ENCODE measurements around the gene SYT6.

The SYT6 gene

GRCh38 chr1:114145504-114146151 lies 8.0 kb downstream of the SYT6 start:
- peaks cover 0 to 3% of the 10 kb centered on the region in 2 donors for H3K4me1 Mint-ChIP-seq (ENCODE audit: low read depth in 2 of 2)
- H3K27me3 Mint-ChIP-seq = peaks cover 19 to 52% of the 10 kb centered on the region in 2 donors
- DNase-seq (no peak), ATAC-seq (replicated peaks) (no peak)
- no peak overlapping the region for H3K27ac Mint-ChIP-seq
- no peaks in the 10 kb centered on the region for H3K36me3 Mint-ChIP-seq (ENCODE audit: insufficient read depth)
- no peaks in the 10 kb centered on the region for H3K9me3 Mint-ChIP-seq
- no peak overlapping the region for H3K4me3 Mint-ChIP-seq

- ATAC-seq (replicated peaks) (no peak), DNase-seq (no peak)
- no peaks in the 10 kb centered on the region for H3K36me3 Mint-ChIP-seq (ENCODE audit: insufficient read depth)
- H3K4me3 Mint-ChIP-seq = no peak overlapping the region
- peaks cover 16 to 51% of the 10 kb centered on the region in 2 donors for H3K27me3 Mint-ChIP-seq
- H3K9me3 Mint-ChIP-seq = no peaks in the 10 kb centered on the region
- no peak overlapping the region for H3K27ac Mint-ChIP-seq
- H3K4me1 Mint-ChIP-seq (ENCODE audit: low read depth in 2 of 2) = peaks cover 0 to 3% of the 10 kb centered on the region in 2 donors
Observed at GRCh38 chr1:114144016-114144415, 9.7 kb downstream of the SYT6 start.

- H3K36me3 Mint-ChIP-seq (ENCODE audit: insufficient read depth) = no peaks in the 10 kb centered on the region
- peaks cover 7 to 10% of the 10 kb centered on the region in 2 donors for H3K4me1 Mint-ChIP-seq (ENCODE audit: low read depth in 2 of 2)
- no peak overlapping the region for H3K4me3 Mint-ChIP-seq
- ATAC-seq (replicated peaks) (no peak), DNase-seq (no peak)
- H3K27ac Mint-ChIP-seq = no peak overlapping the region
- H3K9me3 Mint-ChIP-seq = no peaks in the 10 kb centered on the region
- H3K27me3 Mint-ChIP-seq = peaks cover 12 to 53% of the 10 kb centered on the region in 2 donors
Observed at GRCh38 chr1:114139540-114139939, 14.1 kb downstream of the SYT6 start.

GRCh38 chr1:114137497-114137896 lies 16.2 kb downstream of the SYT6 start:
- no peak overlapping the region for H3K27ac Mint-ChIP-seq
- no peak overlapping the region for H3K4me3 Mint-ChIP-seq
- ATAC-seq (replicated peaks) (no peak), DNase-seq (no peak)
- H3K9me3 Mint-ChIP-seq = no peaks in the 10 kb centered on the region
- H3K27me3 Mint-ChIP-seq = peaks cover 12 to 48% of the 10 kb centered on the region in 2 donors
- no peaks in the 10 kb centered on the region for H3K36me3 Mint-ChIP-seq (ENCODE audit: insufficient read depth)
- peaks cover 7 to 10% of the 10 kb centered on the region in 2 donors for H3K4me1 Mint-ChIP-seq (ENCODE audit: low read depth in 2 of 2)

- Mint-ChIP-seq H3K27ac (no peak overlapping the region), H3K27me3 (peaks cover 12 to 62% of the 10 kb centered on the region in 2 donors), H3K4me3 (no peak overlapping the region), H3K9me3 (no peaks in the 10 kb centered on the region), H3K4me1 (ENCODE audit: low read depth in 2 of 2) (peaks cover 6 to 7% of the 10 kb centered on the region in 2 donors), H3K36me3 (ENCODE audit: insufficient read depth) (no peaks in the 10 kb centered on the region)
- DNase-seq = no peak
- ATAC-seq (replicated peaks) = no peak
Observed at GRCh38 chr1:114135786-114136185, 17.9 kb downstream of the SYT6 start.

GRCh38 chr1:114134518-114134917 lies 19.2 kb downstream of the SYT6 start:
- DNase-seq (no peak), ATAC-seq (replicated peaks) (no peak)
- Mint-ChIP-seq H3K36me3 (ENCODE audit: insufficient read depth) (no peaks in the 10 kb centered on the region), H3K9me3 (no peaks in the 10 kb centered on the region), H3K4me3 (no peak overlapping the region), H3K27ac (peak overlapping the region in 1 of 2 donors; percentile 19), H3K27me3 (peaks cover 12 to 56% of the 10 kb centered on the region in 2 donors), H3K4me1 (ENCODE audit: low read depth in 2 of 2) (peaks cover 7 to 8% of the 10 kb centered on the region in 2 donors)

- no peak for DNase-seq
- Mint-ChIP-seq H3K36me3 (ENCODE audit: insufficient read depth) (no peaks in the 10 kb centered on the region), H3K4me1 (ENCODE audit: low read depth in 2 of 2) (peaks cover 11 to 15% of the 10 kb centered on the region in 2 donors), H3K4me3 (no peak overlapping the region), H3K27me3 (peaks cover 12 to 48% of the 10 kb centered on the region in 2 donors), H3K9me3 (no peaks in the 10 kb centered on the region), H3K27ac (no peak overlapping the region)
- ATAC-seq (replicated peaks) = no peak
Observed at GRCh38 chr1:114133129-114133528, 20.5 kb downstream of the SYT6 start.

GRCh38 chr1:114131526-114132220 lies 22.0 kb downstream of the SYT6 start:
- Mint-ChIP-seq H3K4me3 (no peak overlapping the region), H3K36me3 (ENCODE audit: insufficient read depth) (peaks cover 2% of the 10 kb centered on the region), H3K9me3 (no peaks in the 10 kb centered on the region), H3K27ac (peak overlapping the region in 1 of 2 donors; percentile 13), H3K4me1 (ENCODE audit: low read depth in 2 of 2) (peaks cover 9 to 13% of the 10 kb centered on the region in 2 donors), H3K27me3 (peaks cover 9 to 34% of the 10 kb centered on the region in 2 donors)
- no peak for DNase-seq
- ATAC-seq (replicated peaks) = no peak

GRCh38 chr1:114130846-114131525 lies 22.7 kb downstream of the SYT6 start:
- Mint-ChIP-seq H3K36me3 (ENCODE audit: insufficient read depth) (peaks cover 3% of the 10 kb centered on the region), H3K27ac (peak overlapping the region in 1 of 2 donors; percentile 13), H3K9me3 (no peaks in the 10 kb centered on the region), H3K4me1 (ENCODE audit: low read depth in 2 of 2) (peaks cover 8 to 15% of the 10 kb centered on the region in 2 donors), H3K27me3 (peaks cover 6 to 27% of the 10 kb centered on the region in 2 donors), H3K4me3 (no peak overlapping the region)
- no peak for DNase-seq
- no peak for ATAC-seq (replicated peaks)

- Mint-ChIP-seq H3K36me3 (ENCODE audit: insufficient read depth) (peaks cover 3% of the 10 kb centered on the region), H3K4me3 (no peak overlapping the region), H3K27ac (no peak overlapping the region), H3K27me3 (peaks cover 2 to 19% of the 10 kb centered on the region in 2 donors), H3K4me1 (ENCODE audit: low read depth in 2 of 2) (peaks cover 8 to 15% of the 10 kb centered on the region in 2 donors), H3K9me3 (no peaks in the 10 kb centered on the region)
- no peak for ATAC-seq (replicated peaks)
- no peak for DNase-seq
Observed at GRCh38 chr1:114130213-114130612, 23.5 kb downstream of the SYT6 start.

GRCh38 chr1:114128293-114128692 lies 25.4 kb downstream of the SYT6 start:
- H3K4me1 Mint-ChIP-seq (ENCODE audit: low read depth in 2 of 2) = peaks cover 8 to 15% of the 10 kb centered on the region in 2 donors
- H3K9me3 Mint-ChIP-seq = no peaks in the 10 kb centered on the region
- DNase-seq (no peak), ATAC-seq (replicated peaks) (no peak)
- peaks cover 0 to 13% of the 10 kb centered on the region in 2 donors for H3K27me3 Mint-ChIP-seq
- peaks cover 3% of the 10 kb centered on the region for H3K36me3 Mint-ChIP-seq (ENCODE audit: insufficient read depth)
- H3K27ac Mint-ChIP-seq = no peak overlapping the region
- no peak overlapping the region for H3K4me3 Mint-ChIP-seq

- Mint-ChIP-seq H3K27me3 (peaks cover 0 to 4% of the 10 kb centered on the region in 2 donors), H3K4me1 (ENCODE audit: low read depth in 2 of 2) (peaks cover 8 to 15% of the 10 kb centered on the region in 2 donors), H3K27ac (peak overlapping the region in 1 of 2 donors; percentile 30), H3K36me3 (ENCODE audit: insufficient read depth) (peaks cover 3% of the 10 kb centered on the region), H3K9me3 (no peaks in the 10 kb centered on the region), H3K4me3 (no peak overlapping the region)
- ATAC-seq (replicated peaks) = no peak
- DNase-seq = no peak
Observed at GRCh38 chr1:114126261-114127095, 27.2 kb downstream of the SYT6 start.

- no peak for DNase-seq
- no peak for ATAC-seq (replicated peaks)
- Mint-ChIP-seq H3K4me3 (no peak overlapping the region), H3K27ac (peak overlapping the region in 1 of 2 donors; percentile 76), H3K36me3 (ENCODE audit: insufficient read depth) (peaks cover 3% of the 10 kb centered on the region), H3K4me1 (ENCODE audit: low read depth in 2 of 2) (peaks cover 8 to 15% of the 10 kb centered on the region in 2 donors), H3K27me3 (no peaks in the 10 kb centered on the region), H3K9me3 (no peaks in the 10 kb centered on the region)
Observed at GRCh38 chr1:114124644-114125043, 29.0 kb downstream of the SYT6 start.

Measured in effector memory CD8-positive, alpha-beta T cell (primary cell).